ENCODE data around the gene ING5.

Gene ING5

GRCh38 chr2:241733391-241734207 is 31.8 kb downstream of the ING5 start:
- peak overlapping the region; percentile 20 for H3K27ac ChIP-seq

DNA sequence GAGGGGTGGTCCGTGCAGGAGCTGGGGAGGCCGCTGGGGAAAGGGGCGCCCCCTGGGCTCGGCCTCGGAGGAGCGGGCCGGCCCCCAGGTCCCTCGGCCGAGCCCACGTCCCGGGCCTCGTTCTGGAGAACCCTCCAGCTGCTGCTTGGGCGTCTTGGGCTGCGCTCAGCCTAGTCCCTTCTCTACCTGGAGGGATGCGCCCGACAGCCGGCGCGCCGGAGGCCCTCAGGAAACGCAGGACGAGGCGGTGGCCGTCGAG is 32.3 kb downstream of the ING5 start:
- peak overlapping the region; percentile 20 for H3K27ac ChIP-seq
- no peaks in the 10 kb centered on the region for H3K9me3 ChIP-seq (ENCODE audit: control insufficient read depth, low read length)
- no peaks in the 10 kb centered on the region for H3K27me3 ChIP-seq (ENCODE audit: control insufficient read depth, insufficient read depth, low read length)
- peak overlapping the region; percentile 55 for H3K4me2 ChIP-seq (ENCODE audit: low read length)
- peaks cover 6% of the 10 kb centered on the region for H3K79me2 ChIP-seq
- no peaks in the 10 kb centered on the region for H3K36me3 ChIP-seq (ENCODE audit: control insufficient read depth, insufficient read depth, low read length)
- no peaks in the 10 kb centered on the region for H3K4me1 ChIP-seq
- no peak overlapping the region for H3K9ac ChIP-seq
- no peak for TF ChIP-seq CTCF (IDR thresholded peaks at IDR 0.05)
- H2AFZ ChIP-seq, result peak overlapping the region; percentile 90
- H3K4me3 ChIP-seq (ENCODE audit: low read depth, low read length), result peak overlapping the region; percentile 39

More at GRCh38 chr2:241733391-241734207, 31.8 kb downstream of the ING5 start:
- Histone ChIP-seq H3K4me2 (ENCODE audit: low read length) (peak overlapping the region; percentile 55), H3K9ac (no peak overlapping the region), H3K9me3 (ENCODE audit: control insufficient read depth, low read length) (no peaks in the 10 kb centered on the region), H3K79me2 (peaks cover 6% of the 10 kb centered on the region), H3K27me3 (ENCODE audit: control insufficient read depth, insufficient read depth, low read length) (no peaks in the 10 kb centered on the region), H2AFZ (peak overlapping the region; percentile 90), H3K36me3 (ENCODE audit: control insufficient read depth, insufficient read depth, low read length) (no peaks in the 10 kb centered on the region), H3K4me1 (no peaks in the 10 kb centered on the region), H3K4me3 (ENCODE audit: low read depth, low read length) (peak overlapping the region; percentile 39)
- TF ChIP-seq CTCF (IDR thresholded peaks at IDR 0.05), result no peak

GRCh38 chr2:241734467-241735208 is 32.8 kb downstream of the ING5 start, which contains the start of gene D2HGDH:
Gene D2HGDH, plus strand, starts transcription at chr2:241734630. Its CDS starts 595 bp downstream, at chr2:241735225.
- H3K4me3 ChIP-seq (ENCODE audit: low read depth, low read length), result peak within 1 kb of the TSS; percentile 88
- peak within 1 kb of the TSS; percentile 61 for H3K9ac ChIP-seq
- no peaks in the 10 kb centered on the region for H3K36me3 ChIP-seq (ENCODE audit: control insufficient read depth, insufficient read depth, low read length)
- no peak for TF ChIP-seq CTCF (IDR thresholded peaks at IDR 0.05)
- H3K79me2 ChIP-seq, result peaks cover 6% of the 10 kb centered on the region
- peak within 1 kb of the TSS; percentile 90 for H3K4me2 ChIP-seq (ENCODE audit: low read length)
- no peaks in the 10 kb centered on the region for H3K4me1 ChIP-seq
- peak within 1 kb of the TSS; percentile 81 for H3K27ac ChIP-seq
- H3K9me3 ChIP-seq (ENCODE audit: control insufficient read depth, low read length), result no peaks in the 10 kb centered on the region
- H3K27me3 ChIP-seq (ENCODE audit: control insufficient read depth, insufficient read depth, low read length), result no peaks in the 10 kb centered on the region
- peak within 1 kb of the TSS; percentile 96 for H2AFZ ChIP-seq

DNA sequence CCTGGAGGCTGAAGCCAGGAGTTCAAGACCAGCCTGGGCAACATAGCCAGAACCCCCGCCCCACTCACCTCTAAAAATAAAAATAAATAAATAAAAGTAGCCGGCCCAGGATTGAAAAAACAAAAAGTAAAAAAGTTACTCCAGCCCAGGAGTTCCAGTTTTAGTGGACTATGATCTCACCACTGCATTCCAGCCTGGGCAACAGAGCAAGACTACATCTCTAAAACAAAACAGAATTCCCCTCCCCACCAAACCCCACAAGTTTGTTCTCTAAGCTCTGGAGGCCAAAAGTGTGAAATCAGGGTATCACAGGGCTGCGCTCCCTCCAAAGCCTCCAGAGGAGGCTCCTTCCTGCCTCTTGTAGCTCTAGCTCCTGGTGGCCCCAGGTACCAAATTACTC is 34.3 kb downstream of the ING5 start:
- TF ChIP-seq CTCF (IDR thresholded peaks at IDR 0.05), result no peak
- no peak overlapping the region for H3K4me3 ChIP-seq (ENCODE audit: low read depth, low read length)

More for the DNA sequence above, 34.3 kb downstream of the ING5 start:
- no peaks in the 10 kb centered on the region for H3K27me3 ChIP-seq (ENCODE audit: control insufficient read depth, insufficient read depth, low read length)
- no peaks in the 10 kb centered on the region for H3K9me3 ChIP-seq (ENCODE audit: control insufficient read depth, low read length)
- H3K27ac ChIP-seq, result no peak overlapping the region
- no peaks in the 10 kb centered on the region for H3K36me3 ChIP-seq (ENCODE audit: control insufficient read depth, insufficient read depth, low read length)
- H3K9ac ChIP-seq, result no peak overlapping the region
- H3K79me2 ChIP-seq, result peaks cover 10% of the 10 kb centered on the region
- H3K4me2 ChIP-seq (ENCODE audit: low read length), result no peak overlapping the region
- H3K4me1 ChIP-seq, result no peaks in the 10 kb centered on the region
- no peak overlapping the region for H2AFZ ChIP-seq

All from parathyroid adenoma (tissue), 2 donors.